HepG2 (cell line): ENCODE data around the gene EXOC6B. TPM values are rescaled to one million over a fixed set of nuclear protein-coding genes. Genes with fewer than 3 reads are reported as not detected.
A peak's percentile ranks its signal among the peaks of the same experiment; 100 is the strongest.

Source experiments
- ATAC-seq: fragments of 200-7000 bp; cut with Tn5 transposase; 3 replicates; pipeline ENCODE4 v1.9.1; 2020; ENCODE audit warnings: mild to moderate bottlenecking, moderate library complexity
- BruUV-seq: library from RNA; stranded (reverse); fragments of 400-500 nt; replicated peaks from 2 replicates; lab custom pipeline; 2021; lab: Mats Ljungman, UMichigan
- CTCF ChIA-PET: fragments of 300-600 bp; formaldehyde crosslinking; extraction: SDS; loops from one replicate; lab custom pipeline; 2021; ENCODE audit warnings: low total read pairs, inconsistent platforms, low intra/inter-chr PET ratio; lab: Yijun Ruan, JAX
- POLR2A ChIA-PET: fragments of 350-600 bp; sonication (Branson Sonifier 250); formaldehyde crosslinking; loops from one replicate; lab custom pipeline; 2020; ENCODE audit warnings: antibody characterized with exemption, inconsistent platforms; lab: Yijun Ruan, JAX
- DNase-seq: peaks from one replicate; pipeline ENCODE4 v3.0.0-alpha.2; 2015; ENCODE audit warnings: low spot score
- FAIRE-seq: peaks from 3 replicates; lab custom pipeline; 2011; peaks lifted over from hg19 to GRCh38; lab: Jason Lieb, UNC
- H2AFZ ChIP-seq: one replicate; pipeline ENCODE4 v1.6.1; 2011; ENCODE audit warnings: low read length, inconsistent platforms
- H3K27ac ChIP-seq: fragments of 300-600 bp; 3 replicates; pipeline ENCODE4 v1.8.0; 2011; ENCODE audit warnings: mixed run types, mild to moderate bottlenecking, mixed read lengths, low read length, inconsistent platforms; ENCODE audit not compliant: insufficient read depth; ENCODE audit errors: extremely low read length
- H3K27me3 ChIP-seq, 2 experiments: fragments of 200-600 bp in 1 of 2; 2 replicates in 1 of 2; 3 replicates in 1 of 2; pipeline versions ENCODE4 v1.6.0 to v1.8.0; 2011; ENCODE audit warnings: low read length in 2 of 2, mild to moderate bottlenecking in 2 of 2, moderate library complexity in 2 of 2, inconsistent platforms in 1 of 2; ENCODE audit not compliant: insufficient read depth in 2 of 2, control insufficient read depth in 1 of 2
- H3K36me3 ChIP-seq, 2 experiments: fragments of 200-600 bp in 1 of 2; replicated peaks in 1 of 2; 2 replicates in 1 of 2; 3 replicates in 1 of 2; pipeline versions ENCODE4 v1.5.1 to v1.8.0; 2011; ENCODE audit warnings: low read length in 2 of 2, inconsistent platforms in 1 of 2; ENCODE audit not compliant: insufficient read depth in 2 of 2, control insufficient read depth in 1 of 2
- H3K4me1 ChIP-seq: 2 replicates; pipeline ENCODE4 v1.5.1; 2012; ENCODE audit warnings: low read length, inconsistent platforms; ENCODE audit not compliant: insufficient read depth
- H3K4me2 ChIP-seq: 2 replicates; pipeline ENCODE4 v1.6.0; 2011; ENCODE audit warnings: low read depth, low read length, inconsistent platforms
- H3K4me3 ChIP-seq, 3 experiments: fragments of 200-600 bp in 1 of 3; sonication (generic), shearing (Covaris generic) in 1 of 3; replicated peaks in 1 of 3; 2 replicates each; pipeline ENCODE4 v1.5.1; 2011 to 2016; ENCODE audit warnings: low read length in 3 of 3, inconsistent platforms in 2 of 3, low read depth in 2 of 3, mild to moderate bottlenecking in 2 of 3, control low read depth in 1 of 3, mixed read lengths in 1 of 3; ENCODE audit not compliant: insufficient read depth in 1 of 3
- H3K79me2 ChIP-seq: one replicate; pipeline ENCODE4 v1.6.1; 2011; ENCODE audit warnings: low read length, inconsistent platforms; ENCODE audit not compliant: insufficient read depth
- H3K9ac ChIP-seq: 2 replicates; pipeline ENCODE4 v1.6.0; 2011; ENCODE audit warnings: mild to moderate bottlenecking, low read depth, low read length, inconsistent platforms; ENCODE audit not compliant: insufficient read depth
- H3K9me3 ChIP-seq: 2 replicates; pipeline ENCODE4 v1.5.1; 2012; ENCODE audit warnings: mild to moderate bottlenecking, low read length
- H4K20me1 ChIP-seq: 2 replicates; pipeline ENCODE4 v1.6.0; 2011; ENCODE audit warnings: inconsistent platforms, mild to moderate bottlenecking, low read length, moderate library complexity; ENCODE audit not compliant: insufficient read depth
- MAFF ChIP-seq: IDR thresholded peaks from 2 replicates; pipeline ENCODE4 v1.6.1; 2011; ENCODE audit warnings: low read depth, low read length, improper control_type of control experiment
- MAFK ChIP-seq, 2 experiments: IDR thresholded peaks in 1 of 2; conservative IDR thresholded peaks in 1 of 2; 2 replicates each; pipeline ENCODE4 v1.6.1; 2011; ENCODE audit warnings: improper control_type of control experiment in 2 of 2, low read length in 2 of 2
- MED1 ChIP-seq: sonication (generic); formaldehyde crosslinking; IDR thresholded peaks from 2 replicates; pipeline ENCODE4 v1.4.0; 2020; ENCODE audit warnings: missing genetic modification reagents
- RBAK ChIP-seq: sonication (generic); formaldehyde crosslinking; IDR thresholded peaks from 2 replicates; pipeline ENCODE4 v1.5.1; 2020; ENCODE audit warnings: mild to moderate bottlenecking, missing genetic modification reagents
- SOX13 ChIP-seq, 3 experiments: fragments of 450-650 bp in 1 of 3; sonication (generic) in 1 of 3; formaldehyde crosslinking in 1 of 3; IDR thresholded peaks in 2 of 3; conservative IDR thresholded peaks in 1 of 3; 2 replicates each; pipeline versions ENCODE4 v1.5.0 to v1.6.1; 2016 to 2020; ENCODE audit warnings: antibody characterized with exemption in 1 of 3, mild to moderate bottlenecking in 1 of 3, missing compliant biosample characterization in 1 of 3, missing genetic modification reagents in 1 of 3, moderate library complexity in 1 of 3
- ZC3H13 ChIP-seq: sonication (generic); formaldehyde crosslinking; IDR thresholded peaks from 2 replicates; pipeline ENCODE4 v1.8.1; 2023; ENCODE audit warnings: mild to moderate bottlenecking, missing genetic modification reagents, moderate library complexity
- ZNF629 ChIP-seq: sonication (generic); formaldehyde crosslinking; conservative IDR thresholded peaks from 2 replicates; pipeline ENCODE4 v1.5.0; 2020; ENCODE audit warnings: missing genetic modification reagents
- ZNF746 ChIP-seq: sonication (generic); formaldehyde crosslinking; IDR thresholded peaks from 2 replicates; pipeline ENCODE4 v1.8.0; 2022; ENCODE audit warnings: mild to moderate bottlenecking, missing genetic modification reagents
- WGBS: methylation state at CpG from one replicate; pipeline ENCODE4 v1.1.6; 2017; ENCODE audit warnings: low lambda C conversion rate; 5-methylcytosine and 5-hydroxymethylcytosine counted together
- in situ Hi-C: cut with HindIII; loops from 2 replicates; pipeline ENCODE4 v1.10.0; 2017; ENCODE audit warnings: low pct_unique_long_range_greater_than_20kb; ENCODE audit not compliant: extremely low pct_ligation_motif_present
- intact Hi-C: fragments of 100-400 bp; cut with micrococcal nuclease; formaldehyde crosslinking; loops from one replicate; pipeline ENCODE4 v1.10.0; 2022; ENCODE audit not compliant: unreplicated experiment
- polyA plus RNA-seq, 8 experiments: library from polyadenylated mRNA; depleted of rRNA in 3 of 8; stranded (reverse) in 7 of 8; unstranded in 1 of 8; fragments of >200 nt; fragmentation: Illumina TruSeq in 4 of 8; extraction: Trizol in 4 of 8; gene quantifications; 2 replicates each; pipeline versions ENCODE4 v1.2.1 to v1.2.3, GENCODE V29; 2011 to 2016; ENCODE audit warnings: low read depth in 4 of 8, missing spikeins in 1 of 8, mixed read lengths in 1 of 8; ENCODE audit not compliant: insufficient read depth in 1 of 8
- total RNA-seq, 5 experiments: library from RNA; depleted of rRNA; stranded (reverse); fragments of >200 nt; fragmentation: Illumina TruSeq; extraction: Trizol; gene quantifications; 2 replicates each; pipeline ENCODE4 v1.2.3, GENCODE V29; 2016; ENCODE audit warnings: low read depth in 1 of 5
- TF ChIP-seq, protein P1 (sequence below): IDR thresholded peaks from 2 replicates; pipeline ENCODE4 v1.6.1; 2016; ENCODE audit warnings: mild to moderate bottlenecking
- TF ChIP-seq, protein P2 (sequence below): IDR thresholded peaks from 2 replicates; pipeline ENCODE4 v1.4.0; 2020; ENCODE audit warnings: mild to moderate bottlenecking, missing genetic modification reagents

EXOC6B gene
- total and polyA plus RNA-seq, 2 of the 13 experiments (the other 11 are each of a cell fraction or from before 2014, with no cell fraction given): 9.1 to 15.9 TPM

DNA sequence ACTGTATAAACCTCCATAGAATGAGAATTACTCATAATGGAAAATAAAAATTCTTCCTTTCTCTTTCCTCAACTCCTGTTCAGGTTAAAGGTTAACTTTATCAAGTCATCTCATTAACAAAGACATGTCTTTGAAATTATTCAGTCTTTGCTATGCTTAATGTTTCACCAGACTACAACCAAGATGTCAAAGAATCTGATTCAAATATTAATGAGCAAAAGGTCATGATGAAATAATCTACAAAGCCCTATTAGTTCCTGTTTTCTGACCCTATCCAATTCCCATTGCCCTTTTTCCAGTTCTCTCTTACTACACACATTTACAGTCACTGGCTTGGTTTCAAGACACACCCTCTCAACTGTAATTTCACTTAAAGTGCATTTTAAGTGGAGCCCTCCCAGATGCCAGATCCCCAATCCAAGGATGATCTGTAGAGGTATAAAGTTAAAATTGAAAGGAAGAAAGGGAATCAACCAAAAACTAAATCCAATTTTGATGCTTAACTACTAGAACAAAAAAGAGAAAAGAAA lies 431.2 kb downstream of the EXOC6B start (continued):
- no peak for TF ChIP-seq ZC3H13 (CRISPR knock-in tag)
- TF ChIP-seq ZNF746 (CRISPR knock-in tag): no peak
- no peak for TF ChIP-seq RBAK
- TF ChIP-seq ZNF629 (CRISPR knock-in tag): no peak

DNA sequence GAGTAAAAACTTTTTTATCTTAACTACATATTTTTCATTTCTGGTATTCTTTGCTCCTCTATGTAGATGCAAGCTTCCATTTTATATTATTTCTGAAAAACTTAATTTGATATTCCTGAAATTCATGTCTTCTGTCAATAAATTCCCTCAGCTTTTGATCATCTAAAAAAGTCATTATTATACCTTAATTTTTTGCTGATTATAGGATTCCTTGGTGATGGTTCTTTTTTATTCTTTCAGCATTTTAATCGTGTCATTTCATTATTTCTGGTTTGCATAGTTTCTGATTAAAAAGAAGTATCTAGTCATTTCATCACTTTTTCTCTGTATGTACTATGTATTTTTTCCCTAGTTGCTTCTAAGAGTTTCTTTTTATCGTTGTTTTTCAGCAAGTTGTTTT lies 436.4 kb downstream of the EXOC6B start:
- no peaks in the 10 kb centered on the region for H3K4me1 ChIP-seq
- in situ Hi-C loops: no loop called here
- ATAC-seq: no peak
- no peak overlapping the region for H3K9ac ChIP-seq
- FAIRE-seq: no peak
- no peak overlapping the region for H2AFZ ChIP-seq
- TF ChIP-seq MAFF (peak; percentile 58; the same call in 1 of the 2 replicates), MAFK (conservative IDR thresholded peaks at IDR 0.05 in 1 of 2, IDR thresholded peaks at IDR 0.05 in 1 of 2; ENCODE audit: low read length in 2 of 2) (peak; percentile 70 to 75), MED1 (CRISPR knock-in tag) (no peak), SOX13 (IDR thresholded peaks at IDR 0.05) (no peak), SOX13 (CRISPR knock-in tag; conservative IDR thresholded peaks at IDR 0.05 in 1 of 2, IDR thresholded peaks at IDR 0.05 in 1 of 2) (no peak)
- TF ChIP-seq, protein P1, sequence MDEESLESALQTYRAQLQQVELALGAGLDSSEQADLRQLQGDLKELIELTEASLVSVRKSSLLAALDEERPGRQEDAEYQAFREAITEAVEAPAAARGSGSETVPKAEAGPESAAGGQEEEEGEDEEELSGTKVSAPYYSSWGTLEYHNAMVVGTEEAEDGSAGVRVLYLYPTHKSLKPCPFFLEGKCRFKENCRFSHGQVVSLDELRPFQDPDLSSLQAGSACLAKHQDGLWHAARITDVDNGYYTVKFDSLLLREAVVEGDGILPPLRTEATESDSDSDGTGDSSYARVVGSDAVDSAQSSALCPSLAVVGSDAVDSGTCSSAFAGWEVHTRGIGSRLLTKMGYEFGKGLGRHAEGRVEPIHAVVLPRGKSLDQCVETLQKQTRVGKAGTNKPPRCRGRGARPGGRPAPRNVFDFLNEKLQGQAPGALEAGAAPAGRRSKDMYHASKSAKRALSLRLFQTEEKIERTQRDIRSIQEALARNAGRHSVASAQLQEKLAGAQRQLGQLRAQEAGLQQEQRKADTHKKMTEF: no peak
- TF ChIP-seq, protein P2, sequence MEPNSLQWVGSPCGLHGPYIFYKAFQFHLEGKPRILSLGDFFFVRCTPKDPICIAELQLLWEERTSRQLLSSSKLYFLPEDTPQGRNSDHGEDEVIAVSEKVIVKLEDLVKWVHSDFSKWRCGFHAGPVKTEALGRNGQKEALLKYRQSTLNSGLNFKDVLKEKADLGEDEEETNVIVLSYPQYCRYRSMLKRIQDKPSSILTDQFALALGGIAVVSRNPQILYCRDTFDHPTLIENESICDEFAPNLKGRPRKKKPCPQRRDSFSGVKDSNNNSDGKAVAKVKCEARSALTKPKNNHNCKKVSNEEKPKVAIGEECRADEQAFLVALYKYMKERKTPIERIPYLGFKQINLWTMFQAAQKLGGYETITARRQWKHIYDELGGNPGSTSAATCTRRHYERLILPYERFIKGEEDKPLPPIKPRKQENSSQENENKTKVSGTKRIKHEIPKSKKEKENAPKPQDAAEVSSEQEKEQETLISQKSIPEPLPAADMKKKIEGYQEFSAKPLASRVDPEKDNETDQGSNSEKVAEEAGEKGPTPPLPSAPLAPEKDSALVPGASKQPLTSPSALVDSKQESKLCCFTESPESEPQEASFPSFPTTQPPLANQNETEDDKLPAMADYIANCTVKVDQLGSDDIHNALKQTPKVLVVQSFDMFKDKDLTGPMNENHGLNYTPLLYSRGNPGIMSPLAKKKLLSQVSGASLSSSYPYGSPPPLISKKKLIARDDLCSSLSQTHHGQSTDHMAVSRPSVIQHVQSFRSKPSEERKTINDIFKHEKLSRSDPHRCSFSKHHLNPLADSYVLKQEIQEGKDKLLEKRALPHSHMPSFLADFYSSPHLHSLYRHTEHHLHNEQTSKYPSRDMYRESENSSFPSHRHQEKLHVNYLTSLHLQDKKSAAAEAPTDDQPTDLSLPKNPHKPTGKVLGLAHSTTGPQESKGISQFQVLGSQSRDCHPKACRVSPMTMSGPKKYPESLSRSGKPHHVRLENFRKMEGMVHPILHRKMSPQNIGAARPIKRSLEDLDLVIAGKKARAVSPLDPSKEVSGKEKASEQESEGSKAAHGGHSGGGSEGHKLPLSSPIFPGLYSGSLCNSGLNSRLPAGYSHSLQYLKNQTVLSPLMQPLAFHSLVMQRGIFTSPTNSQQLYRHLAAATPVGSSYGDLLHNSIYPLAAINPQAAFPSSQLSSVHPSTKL: no peak
- CTCF ChIA-PET: no interaction called here
- no peaks in the 10 kb centered on the region for H3K79me2 ChIP-seq
- BruUV-seq: no TSS peak
- no peaks in the 10 kb centered on the region for H3K27me3 ChIP-seq
- DNase-seq: no peak
- H3K4me2 ChIP-seq: no peak overlapping the region
- 39% methylated on average over 2 of the region's 2 CpGs for WGBS
- H3K9me3 ChIP-seq: peaks cover 20% of the 10 kb centered on the region
- H3K27ac ChIP-seq: no peak overlapping the region
- POLR2A ChIA-PET: no interaction called here
- H3K36me3 ChIP-seq: no peaks in the 10 kb centered on the region
- no peaks in the 10 kb centered on the region for H4K20me1 ChIP-seq
- intact Hi-C loops: no loop called here
- H3K4me3 ChIP-seq: no peak overlapping the region
